Thyroid gland (tissue), 4 donors: ENCODE measurements around the gene PSENEN.
A peak's percentile ranks its signal among the peaks of the same experiment; 100 is the strongest.

ENCODE experiments used
- POLR2A ChIP-seq, 2 donors: fragments of 450-650 bp; IDR thresholded peaks; one replicate each; pipeline ENCODE4 v1.6.1; 2017; ENCODE audit warnings: antibody characterized with exemption in 2 of 2, mild to moderate bottlenecking in 2 of 2, moderate library complexity in 1 of 2
- TF ChIP-seq, protein P1 (sequence below), 6 experiments: fragments of 200-600 bp in 3 of 6; fragments of 450-650 bp in 3 of 6; sonication (generic) in 3 of 6; IDR thresholded peaks; one replicate each; pipeline ENCODE4 v1.5.1; 2016 to 2019; ENCODE audit warnings: antibody characterized with exemption in 6 of 6, mild to moderate bottlenecking in 2 of 6, inconsistent platforms in 1 of 6, moderate library complexity in 1 of 6

DNA sequence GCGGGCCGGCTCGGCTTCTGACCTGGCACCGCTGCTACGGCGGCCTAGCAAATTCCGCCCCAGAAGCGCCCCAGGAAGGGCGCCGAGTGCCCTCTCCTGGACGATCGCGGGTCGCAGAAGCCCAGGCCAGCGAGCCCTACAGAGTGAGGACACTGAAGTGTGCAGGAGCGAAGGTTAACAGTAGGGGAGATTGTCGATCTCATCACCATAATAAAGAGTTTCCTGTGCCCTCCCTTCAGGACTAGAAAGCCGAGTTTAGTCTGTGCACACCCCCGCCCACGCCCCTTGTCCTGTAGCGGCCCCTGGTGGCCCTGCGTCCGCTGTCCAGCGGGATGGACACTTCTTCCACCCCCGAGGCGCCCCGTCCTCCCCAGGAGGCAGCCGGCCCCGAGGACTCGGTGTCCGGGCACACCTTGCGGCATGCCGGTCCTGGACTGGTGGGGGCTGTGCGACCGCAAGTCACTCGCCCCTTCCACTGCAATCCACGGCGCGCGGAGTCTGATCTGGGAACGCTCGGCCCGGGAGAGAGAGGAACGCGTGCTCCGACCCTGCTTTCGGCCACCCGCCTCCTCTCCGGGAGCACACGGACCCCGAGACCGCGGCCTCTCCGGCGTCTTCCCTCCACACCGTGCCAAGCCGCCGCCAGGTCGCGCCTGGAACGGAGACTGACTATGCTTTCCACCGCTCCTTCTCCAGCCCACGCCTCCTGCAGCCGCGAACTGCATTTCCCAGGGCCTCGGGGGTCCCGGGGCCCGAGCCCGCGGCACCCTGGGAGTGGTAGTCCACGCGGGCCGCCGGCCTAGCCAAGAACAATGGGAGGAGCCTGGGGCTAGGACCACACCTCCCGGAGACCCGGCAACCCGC is 28.4 kb upstream of the PSENEN start:
- TF ChIP-seq, protein P1, sequence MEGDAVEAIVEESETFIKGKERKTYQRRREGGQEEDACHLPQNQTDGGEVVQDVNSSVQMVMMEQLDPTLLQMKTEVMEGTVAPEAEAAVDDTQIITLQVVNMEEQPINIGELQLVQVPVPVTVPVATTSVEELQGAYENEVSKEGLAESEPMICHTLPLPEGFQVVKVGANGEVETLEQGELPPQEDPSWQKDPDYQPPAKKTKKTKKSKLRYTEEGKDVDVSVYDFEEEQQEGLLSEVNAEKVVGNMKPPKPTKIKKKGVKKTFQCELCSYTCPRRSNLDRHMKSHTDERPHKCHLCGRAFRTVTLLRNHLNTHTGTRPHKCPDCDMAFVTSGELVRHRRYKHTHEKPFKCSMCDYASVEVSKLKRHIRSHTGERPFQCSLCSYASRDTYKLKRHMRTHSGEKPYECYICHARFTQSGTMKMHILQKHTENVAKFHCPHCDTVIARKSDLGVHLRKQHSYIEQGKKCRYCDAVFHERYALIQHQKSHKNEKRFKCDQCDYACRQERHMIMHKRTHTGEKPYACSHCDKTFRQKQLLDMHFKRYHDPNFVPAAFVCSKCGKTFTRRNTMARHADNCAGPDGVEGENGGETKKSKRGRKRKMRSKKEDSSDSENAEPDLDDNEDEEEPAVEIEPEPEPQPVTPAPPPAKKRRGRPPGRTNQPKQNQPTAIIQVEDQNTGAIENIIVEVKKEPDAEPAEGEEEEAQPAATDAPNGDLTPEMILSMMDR (IDR thresholded peaks at IDR 0.05): peak; percentile 50 to 97 (median 92)
- TF ChIP-seq POLR2A (IDR thresholded peaks at IDR 0.05): peak in 1 of 2 donors; percentile 26
